ENCODE results near the gene METTL2A.
"Not testable (repeated sequence)": the region's sequence is repeated elsewhere in the genome, so short reads cannot be mapped to it uniquely, and the experiment has no call there.

Gene METTL2A

DNA sequence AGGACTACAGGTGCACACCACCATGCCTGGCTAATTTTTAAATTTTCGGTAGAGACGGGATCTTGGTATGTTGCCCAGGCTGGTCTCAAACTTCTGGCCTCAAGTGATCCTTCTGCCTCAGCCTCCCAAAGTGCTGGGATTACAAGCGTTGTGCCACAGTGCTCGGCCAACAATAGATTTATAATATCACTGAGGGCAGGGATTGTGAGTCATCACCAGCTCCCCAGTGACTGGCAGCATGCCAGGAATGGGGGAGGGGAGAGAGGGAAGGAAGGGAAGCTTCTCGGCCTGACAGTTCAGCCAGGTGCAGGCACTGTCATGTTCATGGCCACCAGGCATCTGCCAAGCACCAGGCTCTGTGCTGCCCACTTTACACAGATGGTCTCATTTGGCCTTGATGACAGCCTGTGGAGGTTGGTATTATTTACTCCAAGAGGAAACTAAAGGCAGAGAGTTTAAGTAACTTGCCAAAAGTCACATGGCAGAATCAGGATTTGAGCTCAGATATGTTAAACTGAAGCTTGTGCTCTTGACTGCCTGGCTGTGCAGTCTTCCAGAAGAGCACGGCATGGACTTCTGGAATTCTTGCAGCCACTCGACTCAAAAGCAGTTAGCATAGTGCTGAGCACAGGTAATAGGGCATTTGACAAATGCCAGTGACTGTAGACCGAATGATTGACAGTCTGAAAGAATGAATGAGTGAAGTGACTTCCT lies 47.1 kb downstream of the METTL2A start:
- not testable (repeated sequence) for H3K27ac ChIP-seq (ENCODE audit: insufficient read depth, low read length, poor library complexity, severe bottlenecking); H3K27me3 ChIP-seq (replicated peaks; ENCODE audit: control insufficient read depth, insufficient read depth, low read length, poor library complexity, severe bottlenecking); H3K36me3 ChIP-seq (ENCODE audit: control insufficient read depth, insufficient read depth, low read length); H3K4me3 ChIP-seq (ENCODE audit: insufficient read depth, low read depth, low read length, poor library complexity, severe bottlenecking); H3K9me3 ChIP-seq (ENCODE audit: control insufficient read depth, low read length); H3K4me1 ChIP-seq (ENCODE audit: control insufficient read depth, insufficient read depth, low read length, poor library complexity, severe bottlenecking)
- peak; percentile 44 to 61 (median 53) for DNase-seq

DNA sequence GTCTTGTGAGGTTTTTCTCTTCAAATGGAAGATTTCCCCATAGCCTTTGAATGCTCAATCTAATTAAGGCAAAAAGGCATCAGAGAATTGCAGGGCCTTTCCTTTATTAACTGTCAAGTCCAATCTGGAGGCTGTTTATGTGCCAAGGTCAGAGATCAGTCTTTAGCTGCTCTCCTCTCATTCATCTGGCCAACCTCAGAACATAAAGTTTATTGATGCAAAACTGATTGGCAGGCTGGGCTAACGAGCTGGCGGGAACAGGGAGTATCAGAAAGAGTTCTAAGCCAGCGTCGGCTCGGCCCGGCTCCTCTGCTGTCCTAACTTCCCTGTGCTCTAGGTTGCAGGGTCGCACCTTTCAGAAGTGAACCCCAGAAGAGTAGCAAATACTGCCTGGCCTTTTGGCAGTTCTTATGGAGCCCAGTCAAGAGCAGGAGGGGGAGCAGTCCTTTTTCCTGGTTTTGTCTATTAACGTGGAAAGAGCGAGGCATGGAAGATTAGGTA lies 47.7 kb downstream of the METTL2A start:
- not testable (repeated sequence) for H3K4me1 ChIP-seq (ENCODE audit: control insufficient read depth, insufficient read depth, low read length, poor library complexity, severe bottlenecking); H3K36me3 ChIP-seq (ENCODE audit: control insufficient read depth, insufficient read depth, low read length); H3K4me3 ChIP-seq (ENCODE audit: insufficient read depth, low read depth, low read length, poor library complexity, severe bottlenecking); H3K27ac ChIP-seq (ENCODE audit: insufficient read depth, low read length, poor library complexity, severe bottlenecking); H3K9me3 ChIP-seq (ENCODE audit: control insufficient read depth, low read length); DNase-seq; H3K27me3 ChIP-seq (replicated peaks; ENCODE audit: control insufficient read depth, insufficient read depth, low read length, poor library complexity, severe bottlenecking)

DNA sequence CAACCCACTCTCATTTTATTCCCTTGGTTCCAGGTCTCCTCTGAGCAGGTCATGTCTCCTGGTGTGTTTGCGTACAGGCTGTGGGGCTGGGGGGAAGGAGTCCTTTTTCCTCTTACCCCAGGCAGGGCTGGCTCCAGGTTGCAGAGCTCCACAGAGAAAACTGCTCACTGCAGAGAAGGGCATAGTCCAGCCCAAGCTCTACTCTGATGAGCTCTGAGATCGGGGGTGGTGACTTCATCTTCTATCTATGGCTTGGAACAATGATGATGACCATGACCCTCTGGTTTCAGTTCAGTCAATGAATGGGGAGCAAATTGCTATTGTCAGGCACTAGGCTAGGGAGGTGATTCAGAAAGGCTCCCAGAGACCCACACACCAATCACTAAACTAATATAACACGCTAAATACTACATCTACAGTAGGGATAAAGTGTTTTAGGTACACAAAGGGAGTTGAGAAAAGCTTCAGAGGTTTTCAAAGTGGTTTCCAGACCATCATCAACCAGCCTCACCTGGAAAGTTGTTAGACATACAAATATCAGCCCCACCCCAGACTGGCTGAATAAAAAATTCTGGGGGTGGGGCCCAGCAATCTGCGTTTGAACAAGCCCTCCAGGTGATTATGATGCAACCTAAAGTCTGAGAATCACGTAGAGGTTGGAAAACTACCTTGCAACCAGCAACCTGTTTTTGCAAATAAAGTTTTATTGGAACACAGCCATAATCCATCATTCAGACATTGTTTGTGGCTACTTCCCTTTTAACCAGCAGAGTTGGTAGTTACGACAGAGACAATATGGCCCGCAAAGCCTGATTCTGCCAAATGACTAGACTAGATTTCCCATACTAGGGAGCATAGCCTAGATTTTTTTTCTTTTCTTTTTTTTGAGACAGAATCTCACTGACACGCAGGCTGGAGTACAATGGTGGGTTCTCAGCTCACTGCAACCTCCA lies 49.6 kb downstream of the METTL2A start:
- not testable (repeated sequence) for H3K27me3 ChIP-seq (replicated peaks; ENCODE audit: control insufficient read depth, insufficient read depth, low read length, poor library complexity, severe bottlenecking); H3K27ac ChIP-seq (ENCODE audit: insufficient read depth, low read length, poor library complexity, severe bottlenecking); H3K9me3 ChIP-seq (ENCODE audit: control insufficient read depth, low read length); H3K4me3 ChIP-seq (ENCODE audit: insufficient read depth, low read depth, low read length, poor library complexity, severe bottlenecking); DNase-seq; H3K36me3 ChIP-seq (ENCODE audit: control insufficient read depth, insufficient read depth, low read length); H3K4me1 ChIP-seq (ENCODE audit: control insufficient read depth, insufficient read depth, low read length, poor library complexity, severe bottlenecking)

DNA sequence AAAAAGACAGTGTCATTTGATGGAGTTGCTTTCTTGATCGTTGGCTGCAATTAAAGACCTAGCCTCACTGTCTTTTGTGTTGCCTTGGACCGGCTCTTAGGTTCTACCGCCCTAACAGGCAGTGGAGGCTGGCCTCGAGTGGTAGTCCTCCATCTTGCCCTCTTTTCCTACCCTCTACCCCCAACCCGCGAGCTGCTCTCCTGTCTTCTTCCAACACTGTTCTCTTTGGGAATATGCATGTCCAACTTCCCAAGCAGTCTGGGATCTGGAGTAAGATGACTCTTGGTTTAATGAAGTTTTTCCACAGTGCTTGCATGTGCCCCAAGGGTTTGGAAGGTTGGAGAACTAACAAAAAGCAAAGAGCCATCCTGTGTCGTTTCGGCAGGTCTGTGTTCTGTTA lies 53.4 kb downstream of the METTL2A start:
- H3K4me3 ChIP-seq (ENCODE audit: insufficient read depth, low read depth, low read length, poor library complexity, severe bottlenecking); DNase-seq; H3K9me3 ChIP-seq (ENCODE audit: control insufficient read depth, low read length); H3K4me1 ChIP-seq (ENCODE audit: control insufficient read depth, insufficient read depth, low read length, poor library complexity, severe bottlenecking); H3K27me3 ChIP-seq (replicated peaks; ENCODE audit: control insufficient read depth, insufficient read depth, low read length, poor library complexity, severe bottlenecking); H3K36me3 ChIP-seq (ENCODE audit: control insufficient read depth, insufficient read depth, low read length); H3K27ac ChIP-seq (ENCODE audit: insufficient read depth, low read length, poor library complexity, severe bottlenecking): not testable (repeated sequence)

DNA sequence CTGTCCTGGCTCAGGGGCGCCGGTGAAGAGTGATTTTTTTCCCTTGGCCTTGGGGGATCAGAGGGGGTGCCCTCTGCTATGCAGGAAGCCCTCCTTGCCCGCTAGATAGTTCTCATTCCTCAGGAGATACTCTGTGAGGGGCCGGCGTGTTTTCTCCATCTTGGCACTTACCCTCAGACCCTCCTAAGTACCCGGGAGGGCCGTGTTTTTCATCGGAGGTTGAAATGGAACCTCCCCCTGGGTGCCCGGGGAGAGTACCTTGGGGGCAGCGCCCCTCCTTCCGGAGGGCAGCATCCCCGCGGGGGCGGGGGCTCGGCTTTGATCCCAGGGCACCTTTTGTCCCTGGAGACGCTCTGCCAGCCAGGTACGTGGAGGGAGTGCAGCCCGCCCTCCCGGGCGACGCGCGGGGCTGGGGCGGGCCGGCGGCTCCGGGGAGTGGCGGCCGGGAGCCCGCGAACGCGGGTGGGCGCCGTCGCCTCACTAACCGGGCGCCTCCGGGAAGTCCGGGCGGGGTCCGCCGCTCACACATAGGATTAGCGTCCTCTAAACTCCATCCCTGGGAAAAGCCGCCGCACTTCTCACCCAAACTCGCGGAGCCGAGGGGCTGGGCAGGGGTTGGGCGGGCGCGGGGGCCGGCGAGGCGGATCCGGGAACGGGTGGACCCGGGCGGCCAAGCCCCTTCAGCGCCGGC lies 54.2 kb downstream of the METTL2A start:
- H3K4me3 ChIP-seq (ENCODE audit: insufficient read depth, low read depth, low read length, poor library complexity, severe bottlenecking): peak overlapping the region; percentile 61
- not testable (repeated sequence) for H3K9me3 ChIP-seq (ENCODE audit: control insufficient read depth, low read length); H3K4me1 ChIP-seq (ENCODE audit: control insufficient read depth, insufficient read depth, low read length, poor library complexity, severe bottlenecking); H3K27me3 ChIP-seq (replicated peaks; ENCODE audit: control insufficient read depth, insufficient read depth, low read length, poor library complexity, severe bottlenecking); H3K36me3 ChIP-seq (ENCODE audit: control insufficient read depth, insufficient read depth, low read length)
- peak overlapping the region; percentile 84 for H3K27ac ChIP-seq (ENCODE audit: insufficient read depth, low read length, poor library complexity, severe bottlenecking)
- DNase-seq: peak; percentile 9 to 38 (median 29)

DNA sequence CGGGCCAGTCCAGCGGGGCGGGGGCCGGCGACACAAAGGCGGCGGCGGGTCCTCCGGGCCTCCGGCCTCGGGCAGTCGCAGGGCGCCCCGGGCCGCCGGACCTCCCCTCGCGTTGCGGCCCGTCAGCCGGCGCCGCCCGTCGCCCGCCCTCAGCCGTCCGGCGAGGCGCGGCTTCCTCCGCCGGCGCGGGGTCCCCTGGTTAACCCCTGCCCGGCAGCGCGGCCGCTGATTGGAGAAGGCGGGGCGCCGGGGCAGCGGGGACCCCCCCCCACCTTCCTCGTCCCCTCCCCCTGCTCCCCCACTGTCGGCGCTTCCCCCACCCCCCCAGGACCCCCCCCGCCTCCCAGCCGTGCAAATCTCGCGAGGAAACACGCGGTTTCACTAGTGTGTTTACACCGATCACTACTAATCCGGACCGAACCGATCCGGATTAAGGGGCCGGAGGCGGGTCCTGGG lies 54.8 kb downstream of the METTL2A start, which contains the start of gene TLK2:
Gene TLK2 (plus strand): TSS at position 402 of the 456 bp plus-strand sequence. CDS start 2,301 bp downstream, outside the sequence.
- peak within 1 kb of the TSS; percentile 84 for H3K27ac ChIP-seq (ENCODE audit: insufficient read depth, low read length, poor library complexity, severe bottlenecking)
- no peaks in the 10 kb centered on the region for H3K4me1 ChIP-seq (ENCODE audit: control insufficient read depth, insufficient read depth, low read length, poor library complexity, severe bottlenecking)
- no peaks in the 10 kb centered on the region for H3K36me3 ChIP-seq (ENCODE audit: control insufficient read depth, insufficient read depth, low read length)
- peak; percentile 65 to 70 (median 70) for DNase-seq
- H3K27me3 ChIP-seq (replicated peaks; ENCODE audit: control insufficient read depth, insufficient read depth, low read length, poor library complexity, severe bottlenecking): no peaks in the 10 kb centered on the region
- peak within 1 kb of the TSS; percentile 62 for H3K4me3 ChIP-seq (ENCODE audit: insufficient read depth, low read depth, low read length, poor library complexity, severe bottlenecking)
- no peaks in the 10 kb centered on the region for H3K9me3 ChIP-seq (ENCODE audit: control insufficient read depth, low read length)

DNA sequence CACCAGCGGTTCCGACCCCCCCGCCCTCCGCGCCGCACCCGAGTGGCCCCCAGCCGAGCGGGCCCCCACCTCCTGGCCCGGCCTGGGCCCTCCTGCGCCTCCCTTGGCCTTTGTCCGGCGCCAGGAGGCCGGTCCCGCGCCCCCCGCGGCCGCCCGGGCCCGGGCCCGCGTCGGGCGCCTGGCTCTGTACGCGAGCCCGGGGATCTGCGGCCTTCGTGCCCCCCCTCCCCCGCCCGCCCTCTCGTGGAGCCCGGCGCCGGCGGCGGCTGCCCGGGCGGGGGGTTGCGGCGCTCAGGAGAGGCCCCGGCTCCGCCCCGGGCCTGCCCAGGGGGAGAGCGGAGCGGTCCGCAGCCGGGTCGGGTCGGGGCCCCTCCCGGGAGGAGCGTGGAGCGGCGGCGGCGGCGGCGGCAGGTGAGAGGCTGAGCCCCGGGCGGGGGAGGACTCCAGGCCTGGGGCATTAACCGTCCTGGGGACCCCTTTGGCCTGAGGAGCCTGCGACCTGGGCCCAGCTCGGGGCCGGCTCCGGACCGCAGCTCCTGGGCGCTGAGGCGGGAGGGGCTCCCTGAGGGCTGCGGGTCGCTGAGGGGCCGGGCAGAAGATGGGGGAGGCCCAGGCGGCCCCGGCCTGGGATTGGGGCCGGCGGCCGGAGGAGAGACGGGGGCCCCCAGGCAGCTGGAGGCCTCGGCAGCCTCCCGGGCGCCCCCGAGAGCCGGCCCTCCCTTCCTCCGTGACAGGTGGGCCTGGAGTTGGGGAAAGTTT lies 55.4 kb downstream of the METTL2A start:
- H3K36me3 ChIP-seq (ENCODE audit: control insufficient read depth, insufficient read depth, low read length); H3K4me1 ChIP-seq (ENCODE audit: control insufficient read depth, insufficient read depth, low read length, poor library complexity, severe bottlenecking); H3K9me3 ChIP-seq (ENCODE audit: control insufficient read depth, low read length); H3K27me3 ChIP-seq (replicated peaks; ENCODE audit: control insufficient read depth, insufficient read depth, low read length, poor library complexity, severe bottlenecking): not testable (repeated sequence)
- peak in 2 of 3 donors; percentile 16 to 34 for DNase-seq
- peak overlapping the region; percentile 84 for H3K27ac ChIP-seq (ENCODE audit: insufficient read depth, low read length, poor library complexity, severe bottlenecking)
- H3K4me3 ChIP-seq (ENCODE audit: insufficient read depth, low read depth, low read length, poor library complexity, severe bottlenecking): peak overlapping the region; percentile 62

DNA sequence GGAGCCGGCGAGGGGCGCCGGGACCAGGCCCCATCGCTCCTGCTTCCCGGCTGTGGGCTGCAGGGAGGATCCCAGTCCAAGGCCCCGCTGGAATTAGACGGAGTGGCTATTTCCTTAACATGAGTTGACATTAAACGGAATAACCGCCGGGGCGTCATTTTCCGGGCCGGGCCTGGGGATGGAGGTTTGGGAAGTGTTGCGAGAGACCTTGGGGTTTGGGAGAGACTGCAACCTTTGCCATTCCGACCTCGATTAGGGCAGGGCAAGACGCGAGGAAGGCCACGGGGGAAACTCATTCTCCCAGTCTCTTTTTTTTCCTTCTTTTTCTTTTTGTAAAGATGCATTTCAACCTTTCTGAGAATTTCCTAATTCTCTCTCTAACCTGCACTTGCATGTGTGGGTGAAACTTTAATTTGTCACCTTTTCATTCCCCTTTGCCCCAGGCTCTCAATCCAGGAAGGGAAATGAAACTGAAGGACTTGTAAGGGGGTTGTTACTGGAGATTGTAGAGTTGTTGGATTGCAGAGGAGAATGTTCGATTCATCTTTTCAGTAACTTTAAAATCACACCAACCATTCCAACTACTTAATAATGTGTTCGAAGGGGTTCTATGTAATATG lies 56.1 kb downstream of the METTL2A start:
- DNase-seq; H3K4me1 ChIP-seq (ENCODE audit: control insufficient read depth, insufficient read depth, low read length, poor library complexity, severe bottlenecking); H3K36me3 ChIP-seq (ENCODE audit: control insufficient read depth, insufficient read depth, low read length); H3K9me3 ChIP-seq (ENCODE audit: control insufficient read depth, low read length); H3K27me3 ChIP-seq (replicated peaks; ENCODE audit: control insufficient read depth, insufficient read depth, low read length, poor library complexity, severe bottlenecking): not testable (repeated sequence)
- H3K4me3 ChIP-seq (ENCODE audit: insufficient read depth, low read depth, low read length, poor library complexity, severe bottlenecking): peak overlapping the region; percentile 62
- H3K27ac ChIP-seq (ENCODE audit: insufficient read depth, low read length, poor library complexity, severe bottlenecking): peak overlapping the region; percentile 84

DNA sequence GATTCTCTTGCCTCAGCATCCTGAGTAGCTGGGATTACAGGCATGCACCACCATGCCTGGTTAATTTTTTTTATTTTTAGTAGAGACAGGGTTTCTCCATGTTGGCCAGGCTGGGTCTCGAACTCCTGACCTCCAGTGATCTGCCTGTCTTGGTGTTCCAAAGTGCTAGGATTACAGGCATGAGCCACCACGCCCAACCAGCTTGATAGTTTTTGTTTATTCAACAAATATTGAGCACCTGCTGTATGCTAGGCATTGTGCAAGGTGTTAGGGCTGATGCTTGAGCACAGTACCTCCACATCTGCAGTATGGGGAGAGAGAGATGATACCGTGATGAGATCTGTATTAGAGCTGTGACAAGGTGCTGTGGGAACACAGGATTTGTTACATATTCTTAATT lies 58.9 kb downstream of the METTL2A start:
- not testable (repeated sequence) for H3K36me3 ChIP-seq (ENCODE audit: control insufficient read depth, insufficient read depth, low read length); H3K4me1 ChIP-seq (ENCODE audit: control insufficient read depth, insufficient read depth, low read length, poor library complexity, severe bottlenecking); DNase-seq

More for the DNA sequence above, 58.9 kb downstream of the METTL2A start:
- H3K9me3 ChIP-seq (ENCODE audit: control insufficient read depth, low read length); H3K4me3 ChIP-seq (ENCODE audit: insufficient read depth, low read depth, low read length, poor library complexity, severe bottlenecking); H3K27me3 ChIP-seq (replicated peaks; ENCODE audit: control insufficient read depth, insufficient read depth, low read length, poor library complexity, severe bottlenecking); H3K27ac ChIP-seq (ENCODE audit: insufficient read depth, low read length, poor library complexity, severe bottlenecking): not testable (repeated sequence)

Measured in effector memory CD4-positive, alpha-beta T cell (primary cell).